Dedifferentiated amniotic fluid mesenchymal stem cell (primary cell): ENCODE results near the gene ULK4.
"Not testable (repeated sequence)": the region's sequence is repeated elsewhere in the genome, so short reads cannot be mapped to it uniquely, and the experiment has no call there.

Source experiments
- DNase-seq: peaks from one replicate; pipeline ENCODE4 v3.0.0-alpha.2; 2016; ENCODE audit errors: extremely low spot score

The ULK4 gene

DNA sequence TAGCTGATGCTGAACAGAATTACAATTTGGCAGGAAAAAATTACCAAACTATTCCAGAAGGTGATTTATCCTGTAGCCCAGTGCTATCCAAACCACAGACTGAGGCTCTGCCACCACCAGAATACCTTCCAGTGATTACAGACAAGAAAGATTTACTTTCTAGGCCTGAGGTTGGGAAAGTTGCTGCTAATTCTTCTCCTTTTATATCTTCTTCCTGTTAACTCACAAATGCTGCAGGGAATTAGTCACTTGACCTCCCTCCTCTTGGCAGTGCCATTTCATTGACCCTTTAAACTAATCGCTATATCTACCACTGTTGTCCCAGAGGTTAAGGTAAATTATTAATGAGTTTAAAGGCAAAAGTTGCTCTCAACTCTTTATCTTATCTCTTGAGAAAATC, 644.2 kb downstream of the ULK4 start:
- DNase-seq = no peak

GRCh38 chr3:41317298-41317697, 644.6 kb downstream of the ULK4 start:
- no peak for DNase-seq

DNA sequence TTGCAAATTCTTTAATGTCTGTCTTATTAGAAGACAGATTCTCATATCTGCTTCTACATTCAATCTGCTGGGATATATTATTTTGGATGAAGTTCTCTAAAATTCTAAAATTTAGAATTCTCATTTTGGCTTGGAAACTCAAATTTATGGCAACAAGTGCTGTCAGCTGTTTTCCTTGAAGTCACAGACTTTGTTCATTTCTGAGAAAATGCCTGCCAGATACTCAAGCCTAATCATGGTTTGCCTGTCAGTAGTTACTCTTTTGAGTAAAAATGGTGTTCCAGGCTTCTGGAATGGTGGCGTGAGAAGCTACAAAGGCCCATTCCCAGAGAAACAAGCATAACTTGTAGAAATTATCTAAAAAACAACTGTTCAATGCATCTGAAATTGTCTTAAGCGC, 646.8 kb downstream of the ULK4 start:
- DNase-seq = no peak

GRCh38 chr3:41308119-41308518, 653.8 kb downstream of the ULK4 start:
- DNase-seq = no peak

DNA sequence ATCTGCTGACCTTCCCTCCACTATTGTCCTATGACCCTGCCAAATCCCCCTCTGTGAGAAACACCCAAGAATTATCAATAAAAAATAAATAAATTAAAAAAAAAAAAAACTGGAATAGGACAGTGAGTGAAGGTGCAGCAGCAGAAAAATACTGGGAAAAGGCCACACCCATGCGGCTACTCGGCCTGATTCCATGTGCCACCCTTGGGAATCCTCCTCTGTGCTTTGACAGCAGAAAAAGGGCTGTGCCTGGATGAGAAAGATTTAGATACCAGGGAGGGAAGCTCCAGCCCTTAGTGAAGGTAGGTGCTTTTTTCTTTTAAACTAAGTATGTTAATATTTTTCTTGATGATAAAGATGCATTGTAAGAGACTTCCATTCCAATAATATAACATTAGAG, 654.8 kb downstream of the ULK4 start:
- DNase-seq = no peak

GRCh38 chr3:41304593-41304992, 657.3 kb downstream of the ULK4 start:
- DNase-seq = no peak

DNA sequence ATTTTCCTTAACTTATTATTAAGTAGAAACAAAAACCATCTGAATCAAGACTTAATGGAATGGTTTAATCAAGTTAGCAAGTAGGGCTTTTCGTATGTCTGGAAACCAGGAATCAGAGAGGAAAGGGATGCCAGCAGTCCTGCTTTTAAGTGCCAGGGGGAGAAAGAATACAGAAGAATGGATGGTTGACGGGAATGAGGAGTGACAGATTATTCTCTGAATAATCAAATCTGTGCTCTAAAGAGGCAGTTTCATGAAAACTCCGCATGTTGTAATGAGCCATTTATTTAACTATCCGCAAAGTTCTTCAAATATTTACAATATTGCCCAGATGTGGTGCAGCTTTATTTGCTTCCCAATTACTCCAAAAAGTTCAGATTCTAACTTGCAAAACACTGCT, 659.6 kb downstream of the ULK4 start:
- DNase-seq = no peak

DNA sequence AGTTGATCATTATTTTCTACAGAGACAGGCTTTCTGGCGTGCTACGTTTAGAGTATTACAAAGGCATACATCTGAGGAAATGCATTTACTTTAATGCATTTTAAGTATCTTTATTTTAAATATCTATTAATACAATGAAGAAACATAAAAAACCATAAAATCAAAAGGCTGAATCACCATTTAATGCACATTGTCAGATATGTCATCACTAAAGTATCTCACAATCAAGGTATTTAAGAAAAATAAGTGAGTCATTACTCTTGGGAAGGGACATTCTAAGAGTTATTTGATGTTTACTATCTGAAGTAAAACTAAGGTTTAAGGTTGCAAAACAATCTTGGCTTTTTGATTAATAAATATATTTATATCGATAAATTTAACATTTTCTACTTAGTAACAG, 660.4 kb downstream of the ULK4 start:
- DNase-seq = no peak

GRCh38 chr3:41299036-41299435, 662.9 kb downstream of the ULK4 start:
- no peak for DNase-seq

DNA sequence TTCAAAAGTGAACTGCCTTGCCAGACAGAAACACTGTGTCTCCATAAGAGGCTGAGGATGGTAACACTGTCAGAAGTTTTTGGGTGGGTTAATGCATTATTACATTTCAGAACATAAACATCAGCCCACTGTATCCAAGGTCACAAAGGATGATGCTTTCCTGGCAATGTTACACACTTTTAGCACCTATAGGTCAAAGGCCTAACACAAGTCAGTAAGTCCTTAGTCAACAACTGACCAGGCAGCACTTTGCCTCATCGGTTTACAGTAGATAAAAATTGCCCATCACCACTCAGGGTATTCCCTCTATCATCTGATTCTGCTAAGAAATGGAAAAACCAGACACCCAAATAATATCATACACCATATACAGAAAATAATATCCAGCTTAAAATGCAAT, 664.2 kb downstream of the ULK4 start:
- DNase-seq = no peak

GRCh38 chr3:41296556-41296955, 665.3 kb downstream of the ULK4 start:
- no peak for DNase-seq

GRCh38 chr3:41295740-41296139, 666.2 kb downstream of the ULK4 start:
- no peak for DNase-seq

GRCh38 chr3:41293169-41293681, 668.7 kb downstream of the ULK4 start:
- no peak for DNase-seq

GRCh38 chr3:41290736-41291135, 671.2 kb downstream of the ULK4 start:
- DNase-seq = no peak

DNA sequence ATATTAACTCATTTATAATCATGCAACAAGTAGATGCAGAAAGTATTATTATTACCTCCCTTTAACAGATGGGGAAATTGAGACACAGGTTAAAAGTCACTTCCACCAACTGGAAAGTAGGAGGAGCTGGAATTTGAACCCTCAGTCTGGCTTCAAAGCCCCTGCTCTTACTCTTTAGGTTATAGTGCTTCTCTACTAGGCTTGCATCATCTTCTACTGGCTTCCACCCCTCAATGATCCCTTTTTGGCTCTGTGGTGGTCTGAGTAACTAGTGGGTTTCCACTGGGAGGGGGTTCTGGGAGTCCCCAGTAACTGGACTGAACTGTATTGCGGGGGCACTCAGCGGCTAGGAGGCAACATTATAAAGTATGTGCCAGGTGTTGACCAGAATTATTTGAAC, 671.6 kb downstream of the ULK4 start:
- DNase-seq = no peak

- no peak for DNase-seq
Observed at GRCh38 chr3:41288785-41289184, 673.1 kb downstream of the ULK4 start.

GRCh38 chr3:41286305-41286704, 675.6 kb downstream of the ULK4 start:
- DNase-seq = no peak

DNA sequence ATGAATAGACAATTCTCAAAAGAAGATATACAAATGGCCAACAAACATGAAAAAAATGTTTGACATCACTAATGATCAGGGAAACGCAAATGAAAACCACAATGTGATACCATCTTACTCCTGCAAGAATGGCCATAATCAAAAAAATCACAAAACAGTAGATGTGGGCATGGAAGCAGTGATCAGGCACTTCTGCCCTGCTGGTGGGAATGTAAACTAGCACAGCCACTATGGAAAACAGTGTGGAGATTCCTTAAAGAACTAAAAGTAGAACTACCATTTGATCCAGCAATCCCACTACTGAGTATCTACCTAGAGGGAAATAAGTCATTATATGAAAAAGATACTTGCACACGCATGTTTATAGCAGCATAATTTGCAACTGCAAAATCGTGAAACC, 677.0 kb downstream of the ULK4 start:
- not testable (repeated sequence) for DNase-seq

DNA sequence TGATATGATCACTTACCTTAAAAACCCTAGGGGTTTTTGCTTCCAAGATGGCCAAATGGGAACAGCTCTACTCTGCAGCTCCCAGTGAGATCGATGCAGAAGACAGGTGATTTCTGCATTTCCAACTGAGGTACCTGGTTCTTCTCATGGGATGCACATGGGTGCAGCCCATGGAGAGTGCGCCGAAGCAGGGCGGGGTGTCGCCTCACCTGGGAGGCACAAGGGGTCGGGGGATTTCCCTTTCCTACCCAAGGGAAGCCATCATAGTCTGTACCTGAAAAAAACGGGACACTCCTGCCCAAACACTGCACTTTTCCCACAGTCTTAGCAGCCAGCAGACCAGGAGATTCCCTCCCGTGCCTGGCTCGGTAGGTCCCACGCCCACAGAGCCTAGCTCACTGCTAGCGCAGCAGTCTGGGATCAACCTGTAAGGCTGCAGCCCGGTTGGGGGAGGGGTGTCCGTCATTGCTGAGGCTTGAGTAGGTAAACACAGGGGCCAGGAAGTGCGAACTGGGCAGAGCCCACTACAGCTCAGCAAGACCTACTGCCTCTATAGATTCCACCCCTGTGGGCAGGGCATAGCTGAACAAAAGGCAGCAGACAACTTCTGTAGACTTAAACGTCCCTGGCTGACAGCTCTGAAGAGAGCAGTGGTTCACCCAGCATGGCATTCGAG, 684.0 kb downstream of the ULK4 start:
- no peak for DNase-seq

- DNase-seq = no peak
Observed at GRCh38 chr3:41276191-41276590, 685.7 kb downstream of the ULK4 start.

DNA sequence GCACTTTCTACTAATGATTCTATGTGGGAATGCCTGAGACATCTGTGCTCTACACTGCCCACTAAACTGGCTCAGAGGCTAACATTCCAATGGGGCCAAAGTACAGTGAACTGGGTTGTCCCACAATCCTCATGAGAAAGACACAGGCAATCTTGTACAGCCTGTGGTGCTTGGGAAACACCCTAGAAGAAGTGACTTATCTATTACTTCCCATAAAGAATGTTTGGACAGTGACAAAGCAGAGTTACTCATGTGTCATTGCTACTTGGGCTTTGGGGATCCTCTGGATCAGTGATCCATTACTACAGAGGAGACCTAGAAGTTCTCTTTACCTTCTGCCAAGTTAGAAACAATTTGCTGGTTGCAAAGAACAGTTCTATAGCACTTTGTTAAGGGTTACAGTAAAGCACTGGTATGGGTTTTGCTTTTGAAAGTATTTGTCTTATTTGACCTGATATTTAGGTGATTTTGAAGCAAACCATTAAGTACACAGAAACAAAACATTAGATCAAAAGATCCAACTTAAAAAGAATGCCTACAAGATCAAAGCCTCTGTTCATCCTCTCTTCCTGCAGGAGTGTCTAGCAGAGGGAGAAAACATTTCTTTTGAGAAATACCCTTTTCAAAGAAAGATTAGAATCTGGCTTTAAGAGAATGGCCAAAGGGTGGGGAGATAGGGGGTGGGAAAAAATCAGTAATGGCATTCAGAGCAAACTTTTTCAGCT, 686.8 kb downstream of the ULK4 start:
- peak; percentile 32 for DNase-seq

DNA sequence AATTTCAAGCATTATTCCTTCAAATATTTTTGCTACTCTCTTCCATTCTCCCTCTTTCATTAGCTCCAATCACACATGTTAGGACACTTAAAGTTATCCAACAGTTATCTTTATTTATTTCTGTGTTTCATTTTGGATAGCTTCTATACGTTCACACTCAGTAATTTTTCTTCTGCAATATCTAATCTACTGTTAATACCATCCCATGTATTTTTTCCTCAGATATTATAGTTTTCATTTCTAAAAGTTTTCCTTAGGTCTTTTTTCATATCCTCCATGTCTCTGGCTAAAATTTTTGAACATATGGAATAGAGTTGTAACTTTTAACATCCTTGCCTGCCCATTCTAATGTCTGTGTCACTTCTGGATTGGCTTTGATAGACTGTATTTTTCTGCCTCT, 689.2 kb downstream of the ULK4 start:
- no peak for DNase-seq

- peak; percentile 73 for DNase-seq
Observed at GRCh38 chr3:41267975-41268640, 693.8 kb downstream of the ULK4 start.
